Measurements from ENCODE around the gene CABLES1.

CABLES1 gene

GRCh38 chr18:23138471-23138870, 3.2 kb downstream of the CABLES1 start:
- no peak for DNase-seq (ENCODE audit: extremely low spot score)
- ChIA-PET CTCF (interaction anchor here (1.0 kb wide), 2 partner anchors 36 to 69 kb away, joined by 3 to 4 read pairs; no protein-coding TSS in a partner anchor), POLR2A (interaction anchor here (1.5 to 1.6 kb wide), 2 partner anchors 17 to 315 kb away, joined by 4 to 6 read pairs; partner anchors contain the start of gene RIOK3)
- TF ChIP-seq FOXM1 (IDR thresholded peaks at IDR 0.05; ENCODE audit: borderline replicate concordance) (no peak), LEF1 (IDR thresholded peaks at IDR 0.05; ENCODE audit: borderline replicate concordance) (no peak), ARNT (IDR thresholded peaks at IDR 0.05) (no peak), SP1 (IDR thresholded peaks at IDR 0.05) (no peak), CTBP1 (IDR thresholded peaks at IDR 0.05; ENCODE audit: borderline replicate concordance) (no peak), HDGF (IDR thresholded peaks at IDR 0.05; ENCODE audit: borderline replicate concordance) (no peak), TARDBP (IDR thresholded peaks at IDR 0.05) (no peak), ZNF384 (IDR thresholded peaks at IDR 0.05) (no peak), BHLHE40 (IDR thresholded peaks at IDR 0.05; ENCODE audit: borderline replicate concordance) (no peak), FOXA1 (IDR thresholded peaks at IDR 0.05) (no peak), ELF4 (IDR thresholded peaks at IDR 0.05) (no peak), FOXK2 (IDR thresholded peaks at IDR 0.05) (no peak), SUZ12 (IDR thresholded peaks at IDR 0.05) (no peak), L3MBTL2 (conservative IDR thresholded peaks at IDR 0.05) (no peak)

- ChIA-PET POLR2A (no interaction called here), CTCF (interaction anchor here (0.6 to 1.0 kb wide), 2 partner anchors 10 to 11 kb away, joined by 3 read pairs; no protein-coding TSS in a partner anchor)
- no peak for DNase-seq (ENCODE audit: extremely low spot score)
- TF ChIP-seq CTBP1 (IDR thresholded peaks at IDR 0.05; ENCODE audit: borderline replicate concordance), result no peak
- no peak for TF ChIP-seq ELF4 (IDR thresholded peaks at IDR 0.05)
- no peak for TF ChIP-seq PKNOX1 (IDR thresholded peaks at IDR 0.05)
- TF ChIP-seq FOXK2 (IDR thresholded peaks at IDR 0.05), result no peak
- TF ChIP-seq L3MBTL2 (conservative IDR thresholded peaks at IDR 0.05), result no peak; the same call in 1 of the 2 replicates
- no peak for TF ChIP-seq NFRKB (IDR thresholded peaks at IDR 0.05)
- no peak for TF ChIP-seq FOXA1 (IDR thresholded peaks at IDR 0.05)
- no peak for TF ChIP-seq ZNF384 (IDR thresholded peaks at IDR 0.05)
- no peak for TF ChIP-seq ARNT (IDR thresholded peaks at IDR 0.05)
- TF ChIP-seq BHLHE40 (IDR thresholded peaks at IDR 0.05; ENCODE audit: borderline replicate concordance), result no peak
- no peak for TF ChIP-seq SUZ12 (IDR thresholded peaks at IDR 0.05)
Observed at GRCh38 chr18:23141104-23141999, 6.1 kb downstream of the CABLES1 start.

- no peak for TF ChIP-seq BHLHE40 (IDR thresholded peaks at IDR 0.05; ENCODE audit: borderline replicate concordance)
- TF ChIP-seq L3MBTL2 (conservative IDR thresholded peaks at IDR 0.05), result no peak
- no peak for TF ChIP-seq ZNF384 (IDR thresholded peaks at IDR 0.05)
- TF ChIP-seq FOXM1 (IDR thresholded peaks at IDR 0.05; ENCODE audit: borderline replicate concordance), result no peak
- no peak for TF ChIP-seq PKNOX1 (IDR thresholded peaks at IDR 0.05)
- no peak for TF ChIP-seq SP1 (IDR thresholded peaks at IDR 0.05)
- no peak for TF ChIP-seq LEF1 (IDR thresholded peaks at IDR 0.05; ENCODE audit: borderline replicate concordance)
- no peak for TF ChIP-seq ARNT (IDR thresholded peaks at IDR 0.05)
- TF ChIP-seq HDGF (IDR thresholded peaks at IDR 0.05; ENCODE audit: borderline replicate concordance), result no peak
- no peak for TF ChIP-seq SUZ12 (IDR thresholded peaks at IDR 0.05)
- TF ChIP-seq CTBP1 (IDR thresholded peaks at IDR 0.05; ENCODE audit: borderline replicate concordance), result no peak
- TF ChIP-seq FOXK2 (IDR thresholded peaks at IDR 0.05), result no peak
- no peak for TF ChIP-seq TARDBP (IDR thresholded peaks at IDR 0.05)
- no peak for TF ChIP-seq NFRKB (IDR thresholded peaks at IDR 0.05)
- no peak for TF ChIP-seq ELF4 (IDR thresholded peaks at IDR 0.05)
- TF ChIP-seq FOXA1 (IDR thresholded peaks at IDR 0.05), result no peak
- ChIA-PET POLR2A (no interaction called here), CTCF (no interaction called here)
- no peak for DNase-seq (ENCODE audit: extremely low spot score)
Observed at GRCh38 chr18:23142251-23142929, 7.1 kb downstream of the CABLES1 start.

GRCh38 chr18:23143016-23143814, 7.9 kb downstream of the CABLES1 start:
- CTCF ChIA-PET, result no interaction called here
- no peak for DNase-seq (ENCODE audit: extremely low spot score)
- TF ChIP-seq ARNT (IDR thresholded peaks at IDR 0.05), result no peak
- no peak for TF ChIP-seq SP1 (IDR thresholded peaks at IDR 0.05)
- TF ChIP-seq BHLHE40 (IDR thresholded peaks at IDR 0.05; ENCODE audit: borderline replicate concordance), result no peak
- no peak for TF ChIP-seq FOXK2 (IDR thresholded peaks at IDR 0.05)
- TF ChIP-seq HDGF (IDR thresholded peaks at IDR 0.05; ENCODE audit: borderline replicate concordance), result no peak
- TF ChIP-seq L3MBTL2 (conservative IDR thresholded peaks at IDR 0.05), result no peak
- TF ChIP-seq FOXA1 (IDR thresholded peaks at IDR 0.05), result no peak
- TF ChIP-seq ZNF384 (IDR thresholded peaks at IDR 0.05), result no peak
- TF ChIP-seq TARDBP (IDR thresholded peaks at IDR 0.05), result no peak
- no peak for TF ChIP-seq NFRKB (IDR thresholded peaks at IDR 0.05)
- no peak for TF ChIP-seq ELF4 (IDR thresholded peaks at IDR 0.05)
- no peak for TF ChIP-seq PKNOX1 (IDR thresholded peaks at IDR 0.05)
- no peak for TF ChIP-seq LEF1 (IDR thresholded peaks at IDR 0.05; ENCODE audit: borderline replicate concordance)
- no peak for TF ChIP-seq CTBP1 (IDR thresholded peaks at IDR 0.05; ENCODE audit: borderline replicate concordance)
- POLR2A ChIA-PET, result interaction anchor here (2.1 kb wide), 1 partner anchor 9 kb away, joined by 7 read pairs; the partner anchor contains the start of gene CABLES1
